DMS114 treated with DMSO at 0.1 percent for 48 hours (cell line): ENCODE data around the gene TESMIN.

Experiments
- DNase-seq: peaks from one replicate; lab custom pipeline; 2025; ENCODE audit not compliant: unreplicated experiment; lab: John Stamatoyannopoulos, UW

Gene TESMIN

DNA sequence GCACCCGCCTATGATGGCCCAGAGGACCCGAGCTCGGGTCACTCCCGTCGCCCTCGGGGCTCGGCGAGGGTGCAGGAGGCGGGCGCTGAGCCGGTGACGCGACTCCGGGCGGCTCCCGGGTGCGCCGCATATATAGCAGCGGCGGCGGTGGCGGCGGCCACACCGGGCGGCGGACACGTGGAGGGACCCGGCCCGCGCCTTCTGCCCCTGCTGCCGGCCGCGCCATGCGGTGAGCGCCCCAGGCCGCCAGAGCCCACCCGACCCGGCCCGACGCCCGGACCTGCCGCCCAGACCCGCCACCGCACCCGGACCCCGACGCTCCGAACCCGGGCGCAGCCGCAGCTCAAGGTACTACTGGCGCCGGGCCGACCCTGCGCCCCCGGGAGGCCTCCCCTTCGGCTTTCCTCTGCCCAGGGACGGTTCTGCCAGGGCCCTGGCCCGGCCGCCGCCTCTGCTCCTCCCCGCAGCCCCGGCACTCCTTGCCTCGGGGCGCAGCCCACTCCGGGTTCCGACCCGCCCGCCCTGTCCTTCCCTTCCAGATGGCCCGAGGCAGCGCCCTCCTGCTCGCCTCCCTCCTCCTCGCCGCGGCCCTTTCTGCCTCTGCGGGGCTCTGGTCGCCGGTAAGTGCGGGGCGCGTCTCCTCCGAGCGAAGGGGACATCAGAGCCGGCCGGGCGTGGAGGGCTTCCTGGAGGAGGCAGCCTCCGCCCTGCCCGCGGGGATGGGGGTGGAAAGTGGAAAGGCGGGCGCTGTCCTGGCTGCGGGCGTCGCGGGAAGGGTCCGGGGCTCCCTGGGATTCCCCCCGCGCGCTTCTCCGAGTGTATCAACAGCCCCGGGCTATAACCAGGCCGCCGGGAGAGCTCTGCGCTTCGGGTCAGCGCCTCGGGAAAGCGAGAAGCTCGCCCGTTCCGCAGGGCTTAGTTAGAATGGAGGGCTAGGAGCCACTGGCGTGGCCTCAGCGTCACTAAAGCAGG, 66.6 kb downstream of the TESMIN start, which contains the start of gene GAL:
Gene GAL, plus strand, starts transcription at position 160 of the 972 bp plus-strand sequence. Its CDS starts 380 bp downstream, at position 540.
- no peak for DNase-seq

DNA sequence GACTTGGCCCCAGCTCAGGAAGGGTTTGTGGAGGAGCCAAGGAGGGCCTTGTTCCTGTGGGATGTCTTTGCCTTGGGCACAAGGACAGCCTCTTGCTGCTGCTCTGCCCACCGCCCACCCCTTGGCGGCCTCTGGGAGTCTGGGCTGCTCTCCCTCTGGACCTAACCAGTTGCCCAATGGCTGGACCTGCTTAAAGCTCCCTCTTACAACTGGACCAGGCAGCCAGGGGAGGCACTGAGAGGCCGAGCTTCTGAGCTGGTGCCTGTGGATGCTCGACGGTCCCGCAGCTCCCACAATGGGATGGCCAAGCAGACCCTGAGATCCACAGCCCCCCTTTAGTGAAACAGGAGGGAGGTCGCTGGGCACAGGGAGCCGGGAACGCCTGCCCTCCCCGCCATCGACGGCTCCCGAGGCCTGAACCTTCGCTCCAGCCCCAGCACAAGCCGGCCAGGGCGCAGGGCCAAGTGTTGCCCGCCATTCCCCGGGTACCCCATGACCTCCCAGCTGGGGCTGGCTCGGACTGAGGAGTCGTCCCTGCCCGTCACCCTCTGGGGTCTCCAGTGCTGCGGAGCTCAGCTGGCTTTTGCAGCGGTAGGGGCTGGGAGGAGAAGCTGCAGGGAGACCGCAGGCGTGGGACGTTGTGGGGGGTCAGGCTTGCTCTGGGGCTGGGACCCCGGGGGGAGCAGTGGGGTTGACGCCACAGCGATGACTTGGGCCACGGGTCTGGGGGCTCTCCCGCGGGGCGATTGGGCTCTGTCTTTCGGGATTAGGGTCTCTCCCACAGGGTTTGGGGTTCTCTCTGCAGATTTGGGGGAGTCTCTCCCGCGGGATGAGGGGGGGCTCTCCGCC, 67.6 kb downstream of the TESMIN start:
- no peak for DNase-seq

DNA sequence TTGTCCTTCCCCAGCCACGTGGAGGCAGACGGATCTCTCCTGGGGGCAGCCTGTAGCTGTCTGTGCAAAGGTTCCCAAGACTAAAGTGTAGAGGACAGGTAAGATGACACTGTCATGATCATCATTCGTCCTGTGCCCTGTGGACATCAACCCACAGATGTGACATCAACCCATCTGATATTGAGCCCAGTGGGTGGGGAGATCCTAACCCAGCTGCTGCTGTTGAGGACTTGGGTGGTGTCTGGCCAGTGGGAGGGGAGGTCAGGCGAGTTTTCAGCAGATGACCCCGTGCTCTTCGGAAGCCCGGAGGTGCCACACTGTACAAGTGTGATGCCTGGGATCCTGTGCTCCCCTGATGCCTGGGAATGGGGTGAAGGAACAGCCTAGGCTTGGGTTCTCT, 68.2 kb downstream of the TESMIN start:
- no peak for DNase-seq

DNA sequence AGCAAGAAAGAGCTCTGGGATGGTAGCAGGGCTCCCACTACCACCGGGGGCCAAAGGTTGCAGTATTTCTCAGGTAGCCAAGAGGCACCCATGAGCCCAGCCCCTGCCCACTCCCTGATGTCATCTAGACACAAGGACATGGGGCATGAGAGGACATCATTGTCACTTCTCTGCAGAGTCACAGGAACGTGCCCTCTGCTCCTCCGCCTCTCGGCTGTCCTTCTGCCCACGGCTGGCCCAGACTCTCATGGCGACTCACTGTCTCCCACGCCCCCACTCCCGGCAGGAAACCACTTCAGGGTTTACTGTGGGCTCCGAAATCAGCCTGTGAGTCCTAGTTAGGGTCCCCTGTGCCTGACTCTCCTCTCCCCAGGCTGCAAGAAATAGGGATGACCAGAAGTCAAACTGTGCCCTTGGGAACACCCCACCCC, 68.8 kb downstream of the TESMIN start:
- no peak for DNase-seq

DNA sequence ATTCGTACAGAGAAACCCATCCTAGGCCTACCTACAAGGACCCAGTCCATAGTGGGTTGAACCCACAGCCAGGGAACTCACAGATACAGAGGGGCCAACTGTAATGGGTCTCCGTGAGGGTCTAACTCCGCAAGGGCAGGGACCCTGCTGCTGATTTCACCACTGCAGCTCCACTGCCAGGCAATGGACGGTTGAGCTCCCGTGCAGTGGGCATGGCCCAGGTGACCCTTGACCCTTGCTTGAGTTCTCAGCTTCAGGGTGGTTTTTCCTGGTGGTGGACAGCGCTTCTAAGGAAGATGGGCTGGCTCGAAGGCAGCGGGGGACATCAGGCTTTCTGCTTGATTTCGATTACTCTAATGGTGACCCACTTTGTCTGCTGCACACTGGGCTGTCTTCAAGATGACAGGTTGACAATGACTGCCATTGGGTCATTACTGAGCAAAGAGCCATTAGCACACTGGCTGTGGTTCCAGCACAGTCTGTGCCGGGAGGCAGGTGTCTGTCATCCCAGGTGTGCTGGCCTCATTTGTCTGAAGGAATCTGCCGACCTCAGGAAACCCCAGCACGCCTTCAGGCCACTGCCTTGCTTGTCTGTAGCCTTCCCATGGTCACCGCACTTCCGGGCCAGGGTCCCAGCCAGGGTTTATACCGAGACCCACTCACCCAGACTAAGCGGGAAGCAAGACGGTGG, 70.6 kb downstream of the TESMIN start:
- no peak for DNase-seq

DNA sequence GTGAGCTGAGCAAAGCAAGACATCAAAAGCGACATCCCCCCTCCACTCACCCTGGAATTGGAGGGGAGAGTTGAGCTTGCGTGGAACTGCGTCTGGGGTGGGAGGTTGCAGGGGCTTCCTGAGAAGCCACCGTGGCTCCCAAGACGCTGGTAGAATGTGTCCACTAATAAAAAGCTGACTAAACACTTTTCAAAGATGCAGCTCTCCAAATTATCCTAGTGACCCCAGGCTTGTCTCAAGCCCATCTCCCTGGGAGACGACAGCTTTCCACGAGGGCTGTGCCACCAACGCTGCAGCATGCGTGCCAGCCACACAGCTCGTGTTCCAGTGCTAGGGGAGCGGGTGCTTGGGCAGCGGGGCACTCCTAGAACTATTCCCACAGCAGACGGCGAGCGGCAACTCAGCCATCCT, 73.3 kb downstream of the TESMIN start:
- no peak for DNase-seq

DNA sequence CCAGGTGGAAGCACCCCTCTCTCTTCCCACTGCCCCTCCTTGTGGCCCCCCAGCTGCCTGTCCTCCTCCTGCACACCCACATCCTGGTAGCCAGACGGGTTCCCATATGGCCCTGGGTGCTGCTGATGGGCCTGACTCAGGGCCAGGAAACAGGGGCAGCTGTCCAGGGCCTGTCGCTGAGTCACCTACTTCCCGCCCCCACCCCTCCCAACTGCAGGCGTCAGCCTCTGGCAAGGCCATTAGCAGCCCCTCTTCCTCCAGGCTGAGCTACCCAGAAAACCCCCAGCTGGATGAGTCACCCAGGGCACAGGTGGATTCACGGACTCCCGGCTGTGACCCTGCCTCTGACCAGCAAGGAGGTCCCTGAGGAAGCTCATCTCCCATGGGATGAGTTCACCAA, 73.9 kb downstream of the TESMIN start:
- no peak for DNase-seq

DNA sequence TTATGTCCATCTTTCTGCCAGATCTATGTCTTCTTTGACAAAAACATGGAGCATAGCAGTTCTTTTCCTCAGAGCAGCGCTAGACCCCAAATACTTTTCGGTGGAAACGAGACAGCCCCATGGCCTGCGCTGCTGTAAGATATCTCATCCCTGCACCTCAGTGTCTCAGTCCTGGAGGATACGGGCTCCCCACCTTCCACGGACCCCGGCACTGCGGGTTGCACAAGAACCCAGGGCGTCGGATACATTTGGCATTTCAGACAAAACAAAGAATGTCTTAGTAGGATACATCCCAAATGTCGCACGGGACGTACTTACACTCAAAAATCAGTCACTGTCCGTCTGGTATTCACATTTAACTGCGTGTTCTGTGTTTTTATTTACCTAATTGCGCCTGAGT, 76.9 kb downstream of the TESMIN start:
- no peak for DNase-seq

DNA sequence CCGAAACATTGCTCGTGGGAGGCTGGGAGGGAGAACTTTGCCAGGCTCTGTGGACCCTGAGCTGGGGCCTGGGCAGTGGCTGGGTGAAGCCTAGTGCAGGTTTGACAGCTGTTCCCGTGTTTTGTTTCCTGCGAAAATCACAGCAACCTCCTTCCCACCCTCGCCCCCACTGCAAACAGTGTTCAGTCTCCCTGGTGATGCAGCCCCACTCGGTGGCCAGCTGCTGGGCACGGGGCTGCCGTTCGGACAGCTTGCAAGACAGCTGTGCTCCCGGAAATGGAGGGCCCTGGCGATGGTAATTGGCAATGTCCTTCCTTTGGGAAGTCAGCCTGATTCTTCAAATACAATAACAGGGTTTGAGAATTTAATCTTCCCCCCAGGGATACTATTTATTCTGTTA, 77.3 kb downstream of the TESMIN start:
- DNase-seq: no peak

DNA sequence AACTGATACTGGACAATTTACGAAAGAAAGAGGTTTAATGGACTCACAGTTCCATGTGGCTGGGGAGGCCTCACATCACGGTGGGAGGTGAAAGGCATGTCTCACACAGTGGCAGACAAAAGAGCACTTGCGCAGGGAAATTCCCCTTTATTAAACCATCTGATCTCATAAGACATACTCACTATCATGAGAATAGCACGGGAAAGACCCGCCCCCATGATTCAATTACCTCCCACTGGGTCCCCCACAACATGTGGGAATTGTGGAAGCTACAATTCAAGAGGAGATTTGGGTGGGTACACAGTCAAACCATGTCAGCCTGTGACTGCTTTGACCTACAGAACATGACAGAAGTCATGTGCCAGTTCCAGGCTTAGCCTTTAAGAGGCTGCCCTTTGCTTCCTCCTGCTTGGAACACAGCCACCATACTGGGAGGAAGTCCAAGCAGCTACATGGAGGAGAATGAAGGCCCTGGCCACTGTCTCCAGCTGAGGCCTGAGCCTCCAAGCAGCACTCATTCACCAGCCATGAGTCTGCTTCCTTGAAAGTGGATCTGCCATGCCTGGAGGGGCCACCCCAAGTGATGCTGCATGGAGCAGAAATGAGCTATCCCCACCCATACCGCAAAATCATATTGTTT, 77.9 kb downstream of the TESMIN start:
- no peak for DNase-seq

DNA sequence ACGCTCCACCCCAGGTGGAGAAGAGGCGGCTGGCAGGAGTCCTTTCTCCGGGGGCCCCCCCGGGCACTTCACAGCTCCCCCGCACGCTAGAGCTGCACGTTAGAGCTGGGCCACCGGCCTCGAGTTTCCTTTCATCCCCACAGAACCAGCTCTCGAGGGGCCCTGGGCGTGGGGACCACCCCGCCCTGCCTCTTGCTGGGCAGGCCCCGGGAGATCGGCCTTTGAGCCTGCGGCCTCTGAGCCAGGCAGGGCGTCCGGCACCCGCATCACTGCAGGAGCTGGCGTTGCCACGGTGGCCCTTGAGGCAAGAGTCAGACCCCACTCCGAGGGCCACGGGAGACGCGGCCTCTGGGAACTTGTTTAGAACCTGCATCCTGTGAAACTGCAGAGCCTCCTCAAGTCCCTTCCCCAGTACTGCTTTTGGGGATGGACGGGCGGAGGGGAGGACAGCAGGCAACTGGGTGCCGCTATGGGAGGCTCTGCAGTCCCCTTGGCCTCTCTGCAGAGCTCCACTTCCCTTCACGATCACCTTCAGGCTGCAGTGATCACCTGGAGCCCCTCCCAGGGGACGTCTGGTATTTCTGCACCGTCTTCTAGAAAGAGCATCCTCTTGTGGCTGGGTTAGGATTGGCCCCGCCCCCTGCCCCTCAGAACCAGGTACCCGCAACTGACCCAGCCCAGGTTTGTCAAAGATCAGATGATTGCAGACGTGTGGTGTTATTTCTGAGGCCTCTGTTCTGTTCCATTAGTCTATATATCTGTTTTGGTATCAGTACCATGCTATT, 80.9 kb downstream of the TESMIN start:
- no peak for DNase-seq

DNA sequence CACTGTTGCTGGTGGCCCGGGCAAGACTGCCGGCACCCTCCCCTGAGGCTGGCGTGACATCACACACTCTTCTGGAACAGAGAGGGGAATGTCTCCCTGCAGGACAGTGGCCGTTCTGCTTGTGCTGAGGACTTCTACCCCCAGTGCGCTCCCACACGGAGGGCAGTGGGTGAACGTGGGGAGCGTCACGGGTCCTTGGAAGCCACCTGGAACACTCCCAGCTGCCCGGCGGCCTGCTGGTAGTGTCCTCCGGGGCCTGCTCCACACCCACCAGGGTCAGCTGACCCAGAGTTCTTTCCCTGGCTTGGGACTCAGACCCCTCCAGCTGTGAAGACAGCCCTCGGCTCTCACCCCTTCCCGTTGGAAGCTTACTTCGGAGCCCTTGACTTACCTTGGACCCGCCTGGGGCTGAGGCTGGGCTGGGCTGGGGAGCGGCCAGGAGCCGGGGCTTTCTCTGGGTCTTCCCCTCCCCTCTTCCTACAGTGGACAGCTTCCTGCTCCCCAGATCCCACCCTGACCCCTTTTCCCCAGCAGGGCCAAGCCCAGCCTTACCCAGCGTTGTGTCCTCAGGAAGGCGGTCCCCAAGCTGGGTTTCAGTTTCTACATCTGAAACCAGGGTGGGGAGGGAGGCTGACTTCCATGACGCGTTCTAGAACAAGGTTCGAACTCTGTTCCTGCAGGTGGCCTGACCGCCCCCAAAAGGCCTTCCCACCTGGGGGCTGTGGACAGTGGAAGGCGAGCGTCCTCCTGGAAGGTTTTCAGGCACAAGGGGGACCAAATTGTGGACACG, 81.8 kb downstream of the TESMIN start:
- no peak for DNase-seq

DNA sequence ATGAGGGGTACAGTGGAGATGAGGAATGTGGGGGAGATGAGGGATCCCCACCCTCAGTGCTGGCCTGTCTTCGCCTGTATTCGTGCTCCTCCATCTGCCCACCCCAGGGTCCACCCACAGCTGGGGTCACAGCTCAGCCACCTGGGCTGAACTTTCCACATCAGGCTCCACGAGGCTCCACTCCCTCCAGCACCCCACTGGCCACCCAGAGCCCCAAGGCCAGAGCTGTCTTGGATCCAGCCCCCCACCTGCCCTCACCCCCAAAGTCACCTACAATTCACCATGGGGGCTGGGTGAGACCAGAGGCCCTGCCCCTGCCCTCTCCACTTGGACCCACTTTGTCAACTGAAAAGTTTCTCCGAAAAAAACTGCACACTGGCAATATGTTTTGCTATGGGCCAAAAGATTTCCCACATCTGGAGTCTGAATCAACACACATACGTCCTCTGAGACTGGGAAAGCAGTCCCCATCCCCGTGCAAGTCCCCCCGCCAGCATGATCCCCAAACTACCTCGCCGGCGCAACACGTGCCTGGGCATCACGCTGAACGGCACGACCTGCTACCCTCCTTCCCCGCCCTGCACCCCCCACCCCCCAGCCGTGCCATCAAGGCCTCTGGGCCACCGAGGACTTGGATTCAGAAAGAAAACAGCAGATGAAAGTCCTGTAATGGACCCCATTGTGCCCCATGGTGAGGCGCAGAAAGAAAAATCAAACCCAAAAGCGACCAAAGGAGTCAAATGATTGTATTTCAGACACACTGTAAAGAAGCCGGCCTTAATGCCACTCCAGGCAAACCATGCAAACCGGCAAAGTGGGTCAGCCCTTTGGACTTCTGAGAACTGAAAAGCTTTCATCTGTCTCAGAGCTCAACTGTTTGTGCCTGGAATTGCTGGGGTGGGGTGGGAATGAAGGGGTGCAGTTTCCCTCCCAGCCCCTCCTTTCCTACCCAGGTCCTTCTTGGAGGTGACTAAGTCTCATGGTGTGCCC, 83.5 kb downstream of the TESMIN start:
- DNase-seq: no peak

DNA sequence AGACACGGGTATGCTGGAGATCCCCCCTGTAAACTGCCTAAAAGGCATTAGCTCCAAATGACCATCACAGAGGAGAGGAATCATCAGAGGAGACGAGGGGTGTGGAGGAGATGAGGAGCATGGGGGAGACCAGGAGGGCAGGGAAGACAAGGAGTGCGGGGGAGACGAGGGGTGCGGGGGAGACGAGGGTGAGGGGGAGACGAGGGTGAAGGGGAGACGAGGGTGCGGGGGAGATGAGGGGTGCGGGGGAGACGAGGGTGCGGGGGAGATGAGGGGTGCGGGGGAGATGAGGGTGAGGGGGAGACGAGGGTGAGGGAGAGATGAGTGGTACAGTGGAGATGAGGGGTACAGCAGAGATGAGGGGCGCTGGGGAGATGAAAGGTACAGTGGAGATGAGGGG, 84.5 kb downstream of the TESMIN start:
- no peak for DNase-seq

DNA sequence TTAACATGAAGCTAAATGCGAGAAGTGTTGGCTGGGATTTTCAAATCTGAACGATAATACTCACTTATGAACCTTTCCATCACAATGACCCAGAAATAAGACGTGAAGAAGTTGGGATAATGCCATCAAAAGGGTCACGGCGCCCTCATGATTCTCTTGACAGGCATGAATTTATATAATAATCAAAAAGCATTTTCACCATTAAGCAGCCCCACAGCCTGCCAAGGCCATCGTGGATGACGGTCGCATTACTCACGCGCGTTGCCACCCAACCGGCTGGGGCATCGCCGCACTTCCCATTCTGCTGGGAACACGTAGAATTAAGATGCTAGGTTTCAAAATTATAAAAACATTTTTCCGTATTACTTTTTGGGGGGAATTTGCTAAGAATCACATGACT, 85.9 kb downstream of the TESMIN start:
- no peak for DNase-seq

DNA sequence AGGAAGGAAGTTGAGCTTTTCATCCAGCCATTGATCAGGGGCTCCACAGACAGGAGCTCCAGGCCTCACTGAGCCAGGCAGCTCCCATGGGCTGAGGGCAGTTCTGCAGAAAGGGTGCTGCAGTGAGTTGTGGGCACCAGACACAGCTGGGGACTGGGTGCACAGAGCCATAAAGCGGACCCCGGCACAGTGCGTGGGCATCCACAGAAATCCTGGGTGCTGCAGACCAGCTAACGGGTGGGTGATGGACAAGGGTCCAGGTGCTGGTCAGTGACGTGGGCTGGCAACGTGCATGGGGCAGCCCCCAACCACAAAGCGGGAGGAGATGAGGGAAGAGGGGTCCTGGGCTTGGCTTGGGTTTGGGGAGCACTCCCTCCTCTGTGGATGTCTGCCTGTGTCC, 86.4 kb downstream of the TESMIN start:
- DNase-seq: no peak

DNA sequence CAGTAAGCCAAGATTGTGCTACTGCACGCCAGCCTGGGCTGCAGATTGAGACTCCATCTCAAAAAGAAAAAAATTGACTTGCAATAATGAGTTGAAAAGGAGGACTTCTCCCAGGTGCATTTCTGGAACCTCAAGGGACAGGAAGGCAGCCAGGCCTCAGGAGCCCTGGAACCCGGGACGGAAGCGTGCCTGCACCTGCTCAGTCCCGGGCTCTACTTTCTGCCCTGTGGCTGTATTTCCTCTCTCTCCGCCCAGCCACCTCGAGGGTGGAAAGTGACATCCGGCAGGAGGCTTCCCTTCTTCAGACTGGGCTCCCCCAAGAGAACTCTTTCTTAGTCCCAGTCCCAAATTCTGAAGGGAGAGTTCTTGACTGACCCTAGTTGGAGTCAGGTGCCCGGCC, 87.2 kb downstream of the TESMIN start:
- DNase-seq: no peak

DNA sequence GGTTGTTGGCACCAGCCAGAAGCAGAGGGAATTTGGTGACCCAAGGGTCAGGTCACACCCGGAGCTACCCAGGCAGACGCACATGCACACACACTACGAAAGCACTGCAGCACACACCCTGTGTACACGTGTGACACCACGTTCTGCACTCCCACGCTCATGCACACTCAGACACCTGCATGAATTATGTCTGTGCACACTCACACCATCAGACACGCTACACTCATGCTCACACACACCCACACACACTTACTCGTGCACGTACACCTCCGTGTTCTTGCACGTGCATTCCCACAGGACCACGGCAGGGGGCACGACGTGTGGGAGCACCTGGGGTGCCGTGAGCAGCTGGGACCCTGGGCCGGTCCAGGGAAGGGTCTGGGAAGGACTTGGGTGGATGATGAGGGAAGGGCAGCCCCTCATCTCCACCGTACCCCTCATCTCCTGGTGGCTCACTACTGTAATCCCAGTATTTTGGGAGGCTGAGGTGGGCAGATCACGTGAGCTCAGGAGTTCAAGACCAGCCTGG, 87.8 kb downstream of the TESMIN start:
- DNase-seq: no peak
